Stimulated activated CD4-positive, alpha-beta T cell treated with anti-CD3 and anti-CD28 coated beads, Interleukin-2, amount 100 ng/mL, for 48 hours (primary cell): Measurements from ENCODE around the gene RNF168.
"Not testable (repeated sequence)": the region's sequence is repeated elsewhere in the genome, so short reads cannot be mapped to it uniquely, and the experiment has no call there.

ENCODE experiments used
- DNase-seq, 2 donors: peaks; one replicate each; pipeline ENCODE4 v3.0.0-alpha.2; 2020

RNF168 gene

GRCh38 chr3:196503196-196504076, at the start of gene RNF168:
TSS of gene RNF168 (minus strand) at chr3:196503768. CDS start at chr3:196503173, 595 bp downstream.
- DNase-seq, result peak; percentile 91 to 92

- DNase-seq, result no peak
Measured at GRCh38 chr3:196552253-196552652, 48.7 kb upstream of the RNF168 start.

GRCh38 chr3:196550172-196550571, 46.6 kb upstream of the RNF168 start:
- not testable (repeated sequence) for DNase-seq

- DNase-seq, result not testable (repeated sequence)
Measured at GRCh38 chr3:196549312-196549711, 45.7 kb upstream of the RNF168 start.

GRCh38 chr3:196547067-196547466, 43.5 kb upstream of the RNF168 start:
- no peak for DNase-seq

- no peak for DNase-seq
Measured at GRCh38 chr3:196546537-196546936, 43.0 kb upstream of the RNF168 start.

GRCh38 chr3:196544491-196544992, 41.0 kb upstream of the RNF168 start:
- DNase-seq, result no peak

GRCh38 chr3:196541684-196542445, 38.3 kb upstream of the RNF168 start:
- no peak for DNase-seq

- peak; percentile 69 to 71 for DNase-seq
Measured at GRCh38 chr3:196537319-196537984, 33.9 kb upstream of the RNF168 start.

- no peak for DNase-seq
Measured at GRCh38 chr3:196533260-196533681, 29.7 kb upstream of the RNF168 start.

GRCh38 chr3:196531418-196531817, 27.9 kb upstream of the RNF168 start:
- no peak for DNase-seq

- DNase-seq, result peak; percentile 87 to 95
Measured at GRCh38 chr3:196528639-196529233, 25.2 kb upstream of the RNF168 start.

- DNase-seq, result no peak
Measured at GRCh38 chr3:196525141-196525540, 21.6 kb upstream of the RNF168 start.

GRCh38 chr3:196524527-196524926, 21.0 kb upstream of the RNF168 start:
- no peak for DNase-seq

GRCh38 chr3:196523841-196524240, 20.3 kb upstream of the RNF168 start:
- no peak for DNase-seq

- not testable (repeated sequence) for DNase-seq
Measured at GRCh38 chr3:196521291-196521690, 17.7 kb upstream of the RNF168 start.

GRCh38 chr3:196519718-196520082, 16.1 kb upstream of the RNF168 start:
- no peak for DNase-seq

- DNase-seq, result peak; percentile 67 to 72
Measured at GRCh38 chr3:196518966-196519717, 15.6 kb upstream of the RNF168 start.

GRCh38 chr3:196517919-196518318, 14.4 kb upstream of the RNF168 start:
- DNase-seq, result no peak

- no peak for DNase-seq
Measured at GRCh38 chr3:196517162-196517800, 13.7 kb upstream of the RNF168 start.

GRCh38 chr3:196514913-196515621, 11.5 kb upstream of the RNF168 start, which contains the start of gene SMCO1:
TSS of gene SMCO1 (minus strand) at chr3:196515346. CDS start at chr3:196515209, 137 bp downstream.
- no peak for DNase-seq
